Endometrial microvascular endothelial cells (primary cell): ENCODE measurements around the gene NUPR1. TPM values are rescaled to one million over a fixed set of nuclear protein-coding genes. Genes with fewer than 3 reads are reported as not detected.
"Not testable (repeated sequence)": the region's sequence is repeated elsewhere in the genome, so short reads cannot be mapped to it uniquely, and the experiment has no call there.

ENCODE experiments used
- in situ Hi-C: cut with HindIII; loops from 2 replicates; pipeline ENCODE4 v1.10.0; 2017; ENCODE audit warnings: low sequenced_read_pairs, low pct_unique_long_range_greater_than_20kb; ENCODE audit errors: inconsistent ontology term
- total RNA-seq: library from RNA; depleted of rRNA; stranded (reverse); fragments of >200 nt; gene quantifications from one replicate; pipeline ENCODE4 v1.2.3, GENCODE V29; 2015; ENCODE audit errors: inconsistent ontology term

NUPR1 gene
- total RNA-seq, 1 donor from 2014 or later: 0.56 TPM

GRCh38 chr16:28558456-28558855 lies 19.7 kb upstream of the NUPR1 start:
- in situ Hi-C loops: no loop called here

- in situ Hi-C loops: no loop called here
Measured at GRCh38 chr16:28556914-28557320, 18.1 kb upstream of the NUPR1 start.

- in situ Hi-C loops: no loop called here
Measured at GRCh38 chr16:28555561-28555960, 16.8 kb upstream of the NUPR1 start.

GRCh38 chr16:28554634-28555423 lies 16.1 kb upstream of the NUPR1 start:
- in situ Hi-C loops: no loop called here

- in situ Hi-C loops: no loop called here
Measured at GRCh38 chr16:28553776-28554633, 15.2 kb upstream of the NUPR1 start, which contains the start of gene SGF29. SGF29 (plus strand) TSS chr16:28553920; CDS start chr16:28581070, 27,150 bp downstream.

- in situ Hi-C loops: no loop called here
Measured at GRCh38 chr16:28549301-28549899, 10.6 kb upstream of the NUPR1 start.

GRCh38 chr16:28548306-28548802 lies 9.6 kb upstream of the NUPR1 start:
- in situ Hi-C loops: no loop called here

- in situ Hi-C loops: no loop called here
Measured at GRCh38 chr16:28546626-28547025, 7.9 kb upstream of the NUPR1 start.

- in situ Hi-C loops: not testable (repeated sequence)
Measured at GRCh38 chr16:28545964-28546363, 7.2 kb upstream of the NUPR1 start.

- in situ Hi-C loops: no loop called here
Measured at GRCh38 chr16:28544998-28545397, 6.2 kb upstream of the NUPR1 start.

GRCh38 chr16:28543072-28543471 lies 4.3 kb upstream of the NUPR1 start:
- in situ Hi-C loops: no loop called here

- in situ Hi-C loops: no loop called here
Measured at GRCh38 chr16:28542646-28543045, 3.9 kb upstream of the NUPR1 start.

- in situ Hi-C loops: no loop called here
Measured at GRCh38 chr16:28540346-28540745, 1.6 kb upstream of the NUPR1 start.

- in situ Hi-C loops: no loop called here
Measured at GRCh38 chr16:28537964-28538732, 626 bp downstream of the NUPR1 start.

- in situ Hi-C loops: no loop called here
Measured at GRCh38 chr16:28537076-28537475, 1.7 kb downstream of the NUPR1 start.

- in situ Hi-C loops: no loop called here
Measured at GRCh38 chr16:28534542-28535373, 4.0 kb downstream of the NUPR1 start.

GRCh38 chr16:28532940-28533647 lies 5.7 kb downstream of the NUPR1 start:
- in situ Hi-C loops: no loop called here
